Measurements from ENCODE around the gene NRG3.

Gene NRG3

GRCh38 chr10:81863771-81864170 is 11.2 kb upstream of the NRG3 start:
- Histone ChIP-seq H3K4me3 (no peak overlapping the region), H3K9me3 (ENCODE audit: low read depth, low read length) (no peaks in the 10 kb centered on the region), H3K9ac (ENCODE audit: insufficient read length) (no peak overlapping the region), H3K36me3 (ENCODE audit: insufficient read depth, low read length) (no peaks in the 10 kb centered on the region), H3K27ac (no peak overlapping the region)
- no peak for TF ChIP-seq POLR2AphosphoS5 (IDR thresholded peaks at IDR 0.05; ENCODE audit: borderline replicate concordance, low read depth, low read length)
- no peak for TF ChIP-seq FOXP2 (optimal IDR thresholded peaks at IDR 0.05; ENCODE audit: control extremely low read depth, extremely low read length, insufficient read depth)
- TF ChIP-seq EZH2 (IDR thresholded peaks at IDR 0.05) = no peak
- no peak for DNase-seq (ENCODE audit: low read depth, low spot score)

GRCh38 chr10:81865581-81865980 is 9.4 kb upstream of the NRG3 start:
- H3K36me3 ChIP-seq (ENCODE audit: insufficient read depth, low read length) = no peaks in the 10 kb centered on the region
- TF ChIP-seq EZH2 (IDR thresholded peaks at IDR 0.05) (no peak), FOXP2 (optimal IDR thresholded peaks at IDR 0.05; ENCODE audit: control extremely low read depth, extremely low read length, insufficient read depth) (no peak), POLR2AphosphoS5 (IDR thresholded peaks at IDR 0.05; ENCODE audit: borderline replicate concordance, low read depth, low read length) (no peak)
- H3K27ac ChIP-seq = no peak overlapping the region
- H3K9me3 ChIP-seq (ENCODE audit: low read depth, low read length) = no peaks in the 10 kb centered on the region
- no peak overlapping the region for H3K9ac ChIP-seq (ENCODE audit: insufficient read length)
- H3K4me3 ChIP-seq = no peak overlapping the region
- no peak for DNase-seq (ENCODE audit: low read depth, low spot score)

GRCh38 chr10:81866753-81867152 is 8.2 kb upstream of the NRG3 start:
- Histone ChIP-seq H3K4me3 (no peak overlapping the region), H3K9ac (ENCODE audit: insufficient read length) (no peak overlapping the region), H3K36me3 (ENCODE audit: insufficient read depth, low read length) (no peaks in the 10 kb centered on the region), H3K27ac (no peak overlapping the region), H3K9me3 (ENCODE audit: low read depth, low read length) (no peaks in the 10 kb centered on the region)
- DNase-seq (ENCODE audit: low read depth, low spot score) = no peak
- TF ChIP-seq FOXP2 (optimal IDR thresholded peaks at IDR 0.05; ENCODE audit: control extremely low read depth, extremely low read length, insufficient read depth) (no peak), EZH2 (IDR thresholded peaks at IDR 0.05) (no peak)

- no peak overlapping the region for H3K9ac ChIP-seq (ENCODE audit: insufficient read length)
- no peaks in the 10 kb centered on the region for H3K36me3 ChIP-seq (ENCODE audit: insufficient read depth, low read length)
- no peak for DNase-seq (ENCODE audit: low read depth, low spot score)
- H3K9me3 ChIP-seq (ENCODE audit: low read depth, low read length) = no peaks in the 10 kb centered on the region
- H3K4me3 ChIP-seq = no peak overlapping the region
- TF ChIP-seq FOXP2 (optimal IDR thresholded peaks at IDR 0.05; ENCODE audit: control extremely low read depth, extremely low read length, insufficient read depth) = no peak
- TF ChIP-seq EZH2 (IDR thresholded peaks at IDR 0.05) = no peak
- TF ChIP-seq POLR2AphosphoS5 (IDR thresholded peaks at IDR 0.05; ENCODE audit: borderline replicate concordance, low read depth, low read length) = no peak
- H3K27ac ChIP-seq = no peak overlapping the region
These were observed 4.5 kb upstream of the NRG3 start for GRCh38 chr10:81870472-81870871.

- Histone ChIP-seq H3K9ac (ENCODE audit: insufficient read length) (no peak overlapping the region), H3K9me3 (ENCODE audit: low read depth, low read length) (no peaks in the 10 kb centered on the region), H3K27ac (no peak overlapping the region), H3K36me3 (ENCODE audit: insufficient read depth, low read length) (no peaks in the 10 kb centered on the region), H3K4me3 (no peak overlapping the region)
- TF ChIP-seq EZH2 (IDR thresholded peaks at IDR 0.05) (no peak), POLR2AphosphoS5 (IDR thresholded peaks at IDR 0.05; ENCODE audit: borderline replicate concordance, low read depth, low read length) (no peak), FOXP2 (optimal IDR thresholded peaks at IDR 0.05; ENCODE audit: control extremely low read depth, extremely low read length, insufficient read depth) (no peak)
- no peak for DNase-seq (ENCODE audit: low read depth, low spot score)
These were observed 3.4 kb upstream of the NRG3 start for GRCh38 chr10:81871558-81871957.

GRCh38 chr10:81872206-81872862 is 2.7 kb upstream of the NRG3 start:
- H3K36me3 ChIP-seq (ENCODE audit: insufficient read depth, low read length) = no peaks in the 10 kb centered on the region
- H3K27ac ChIP-seq = no peak overlapping the region
- TF ChIP-seq POLR2AphosphoS5 (IDR thresholded peaks at IDR 0.05; ENCODE audit: borderline replicate concordance, low read depth, low read length) (no peak), EZH2 (IDR thresholded peaks at IDR 0.05) (no peak), FOXP2 (optimal IDR thresholded peaks at IDR 0.05; ENCODE audit: control extremely low read depth, extremely low read length, insufficient read depth) (no peak)
- H3K4me3 ChIP-seq = no peak overlapping the region
- H3K9me3 ChIP-seq (ENCODE audit: low read depth, low read length) = no peaks in the 10 kb centered on the region
- DNase-seq (ENCODE audit: low read depth, low spot score) = no peak
- no peak overlapping the region for H3K9ac ChIP-seq (ENCODE audit: insufficient read length)

- TF ChIP-seq EZH2 (IDR thresholded peaks at IDR 0.05) = no peak
- TF ChIP-seq POLR2AphosphoS5 (IDR thresholded peaks at IDR 0.05; ENCODE audit: borderline replicate concordance, low read depth, low read length) = no peak
- no peak for TF ChIP-seq FOXP2 (optimal IDR thresholded peaks at IDR 0.05; ENCODE audit: control extremely low read depth, extremely low read length, insufficient read depth)
- Histone ChIP-seq H3K9me3 (ENCODE audit: low read depth, low read length) (no peaks in the 10 kb centered on the region), H3K36me3 (ENCODE audit: insufficient read depth, low read length) (no peaks in the 10 kb centered on the region), H3K4me3 (peak overlapping the region; percentile 76), H3K27ac (no peak overlapping the region), H3K9ac (ENCODE audit: insufficient read length) (no peak overlapping the region)
- no peak for DNase-seq (ENCODE audit: low read depth, low spot score)
These were observed 1.6 kb upstream of the NRG3 start for GRCh38 chr10:81873231-81873931.

- no peak for TF ChIP-seq POLR2AphosphoS5 (IDR thresholded peaks at IDR 0.05; ENCODE audit: borderline replicate concordance, low read depth, low read length)
- no peak for TF ChIP-seq FOXP2 (optimal IDR thresholded peaks at IDR 0.05; ENCODE audit: control extremely low read depth, extremely low read length, insufficient read depth)
- TF ChIP-seq EZH2 (IDR thresholded peaks at IDR 0.05) = no peak
- H3K9me3 ChIP-seq (ENCODE audit: low read depth, low read length) = no peaks in the 10 kb centered on the region
- DNase-seq (ENCODE audit: low read depth, low spot score) = no peak
- no peak overlapping the region for H3K9ac ChIP-seq (ENCODE audit: insufficient read length)
- no peak overlapping the region for H3K27ac ChIP-seq
- H3K36me3 ChIP-seq (ENCODE audit: insufficient read depth, low read length) = no peaks in the 10 kb centered on the region
- peak overlapping the region; percentile 76 for H3K4me3 ChIP-seq
These were observed 820 bp upstream of the NRG3 start for GRCh38 chr10:81873932-81874816.

All from SK-N-MC (cell line).